CD4-positive, alpha-beta T cell treated with Interleukin-15 for 4 hours (primary cell): Measurements from ENCODE around the gene PRSS8.

Experiments
- DNase-seq: peaks from one replicate; pipeline ENCODE4 v3.0.0-alpha.2; 2020; ENCODE audit warnings: low spot score

PRSS8 gene

DNA sequence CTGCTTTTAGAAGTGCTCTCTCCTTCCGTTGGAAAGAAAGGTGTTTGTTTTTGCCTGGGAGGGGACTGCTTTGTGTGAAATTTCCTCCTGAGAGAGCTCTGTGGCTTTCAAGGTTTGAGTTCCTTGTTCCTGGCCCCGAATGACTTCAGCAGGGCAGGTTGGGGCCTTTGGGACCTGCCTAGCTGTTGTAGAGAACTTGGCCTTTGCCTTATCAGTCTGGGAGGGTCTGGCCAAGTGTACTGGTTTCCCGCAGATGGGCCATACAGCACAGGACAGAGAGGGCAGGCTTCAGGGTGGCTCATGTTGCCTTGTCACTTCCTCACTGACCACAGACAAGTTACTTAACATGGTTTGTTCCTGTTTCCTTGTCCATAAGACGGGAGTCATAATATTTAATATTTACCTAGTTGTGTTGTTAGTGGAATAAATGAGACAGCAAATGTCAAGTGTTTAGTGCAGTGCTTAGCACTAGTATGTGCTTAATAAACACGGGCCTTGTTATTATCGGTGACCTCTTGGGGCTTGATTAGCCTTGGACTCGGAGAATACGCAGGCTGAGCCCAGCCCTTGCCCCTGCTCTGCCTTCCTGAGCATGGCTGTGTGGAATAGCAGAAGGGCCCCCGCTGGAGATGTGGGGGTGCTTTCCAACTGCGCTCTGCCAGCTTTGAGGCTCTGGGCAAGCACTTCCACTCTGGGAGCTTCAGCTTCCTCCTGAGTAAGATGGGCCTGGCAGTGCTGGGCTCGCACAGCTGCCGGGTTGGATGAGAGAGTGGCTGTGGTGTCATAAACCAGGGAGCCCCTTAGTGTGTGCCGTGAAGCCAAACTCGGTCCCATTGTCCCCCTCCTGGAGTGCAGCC lies 6.6 kb downstream of the PRSS8 start:
- DNase-seq: no peak

DNA sequence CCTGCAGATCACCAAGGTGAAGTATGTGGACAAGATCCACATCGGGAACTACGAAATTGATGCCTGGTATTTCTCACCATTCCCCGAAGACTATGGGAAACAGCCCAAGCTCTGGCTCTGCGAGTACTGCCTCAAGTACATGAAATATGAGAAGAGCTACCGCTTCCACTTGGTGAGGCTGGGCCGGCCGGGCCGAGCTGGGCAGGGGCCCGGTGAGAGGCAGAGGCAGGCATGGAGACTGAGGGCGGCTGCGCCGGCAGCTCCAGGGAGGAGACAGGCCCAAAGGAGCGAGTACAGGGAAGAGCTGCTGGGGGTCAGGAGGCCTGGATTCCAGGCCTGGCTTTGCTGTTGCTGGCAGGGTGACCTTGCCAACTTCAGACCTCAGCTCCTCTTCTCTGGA lies 8.3 kb downstream of the PRSS8 start:
- DNase-seq: no peak

DNA sequence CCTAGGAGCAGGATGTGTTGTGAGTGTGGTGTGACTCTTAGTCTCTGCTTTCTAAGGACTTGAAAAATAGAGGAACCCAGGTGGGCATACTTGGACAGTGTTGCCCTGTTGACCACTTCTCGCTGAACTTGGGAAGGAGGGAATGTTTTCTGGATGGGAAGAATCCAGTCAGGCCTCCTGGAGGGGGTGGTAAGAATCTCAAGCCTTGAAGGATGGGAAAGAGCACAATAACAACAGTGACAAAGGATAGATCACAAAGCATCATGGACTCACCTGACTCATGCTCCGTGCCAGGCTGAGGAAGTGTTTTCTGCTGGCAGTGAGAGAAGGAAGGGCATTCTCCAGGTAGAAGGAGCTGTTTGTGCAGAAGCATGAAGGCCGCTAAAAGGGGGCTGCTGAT lies 9.7 kb downstream of the PRSS8 start:
- no peak for DNase-seq

DNA sequence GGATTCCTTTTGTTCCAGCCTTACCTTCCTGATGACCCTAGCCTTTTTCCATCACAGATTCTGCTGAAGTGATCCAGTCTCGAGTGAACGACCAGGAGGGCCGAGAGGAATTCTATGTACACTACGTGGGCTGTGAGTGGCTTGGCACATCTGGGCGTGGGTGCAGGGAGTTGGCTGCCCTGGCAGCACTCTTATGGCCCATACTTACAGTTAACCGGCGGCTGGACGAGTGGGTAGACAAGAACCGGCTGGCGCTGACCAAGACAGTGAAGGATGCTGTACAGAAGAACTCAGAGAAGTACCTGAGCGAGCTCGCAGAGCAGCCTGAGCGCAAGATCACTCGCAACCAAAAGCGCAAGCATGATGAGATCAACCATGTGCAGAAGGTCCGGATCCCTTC lies 15.4 kb downstream of the PRSS8 start:
- DNase-seq: no peak

DNA sequence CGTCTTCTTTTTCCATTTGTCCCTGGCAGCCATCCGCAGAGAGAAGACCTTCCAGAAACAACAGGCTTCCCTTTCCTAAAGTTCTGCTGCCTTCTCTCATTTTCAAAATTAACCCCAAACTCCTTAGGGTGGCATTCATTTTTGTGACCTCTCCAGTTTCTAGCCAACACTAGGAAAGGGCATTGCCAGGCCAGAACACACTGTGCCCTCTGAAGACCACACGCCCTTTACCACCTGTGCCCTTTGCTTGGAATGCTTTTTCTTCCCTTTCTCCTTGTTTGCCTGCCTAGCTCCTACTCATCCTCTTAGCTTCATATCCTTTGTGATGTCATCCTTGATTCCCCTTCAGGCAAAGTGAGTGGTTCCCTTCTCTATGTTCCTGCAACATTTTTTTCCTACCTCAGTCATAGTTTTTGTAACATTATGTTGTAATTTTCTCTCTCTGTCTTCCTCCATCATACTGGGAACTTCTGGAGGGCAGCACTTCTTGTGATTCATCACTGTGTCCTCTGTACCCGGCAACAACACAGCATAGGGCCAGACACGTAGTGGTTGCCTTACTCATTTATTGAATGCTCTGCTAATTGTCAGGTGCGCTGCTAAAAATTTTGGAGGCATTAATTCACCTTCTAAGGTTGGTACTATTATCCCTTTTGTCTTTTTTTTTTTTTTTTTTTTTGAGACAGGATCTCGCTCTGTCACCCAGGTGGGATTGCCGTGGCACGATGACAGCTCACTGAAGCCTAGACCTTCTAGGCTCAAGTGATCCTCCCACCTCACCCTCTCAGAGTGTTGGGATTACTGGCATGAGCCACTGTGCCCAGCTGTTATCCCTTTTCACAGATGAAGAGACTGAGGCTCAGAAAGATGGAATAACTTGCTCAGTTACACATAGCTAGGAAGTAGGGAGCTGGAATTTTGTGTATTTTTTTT lies 17.0 kb downstream of the PRSS8 start:
- no peak for DNase-seq

DNA sequence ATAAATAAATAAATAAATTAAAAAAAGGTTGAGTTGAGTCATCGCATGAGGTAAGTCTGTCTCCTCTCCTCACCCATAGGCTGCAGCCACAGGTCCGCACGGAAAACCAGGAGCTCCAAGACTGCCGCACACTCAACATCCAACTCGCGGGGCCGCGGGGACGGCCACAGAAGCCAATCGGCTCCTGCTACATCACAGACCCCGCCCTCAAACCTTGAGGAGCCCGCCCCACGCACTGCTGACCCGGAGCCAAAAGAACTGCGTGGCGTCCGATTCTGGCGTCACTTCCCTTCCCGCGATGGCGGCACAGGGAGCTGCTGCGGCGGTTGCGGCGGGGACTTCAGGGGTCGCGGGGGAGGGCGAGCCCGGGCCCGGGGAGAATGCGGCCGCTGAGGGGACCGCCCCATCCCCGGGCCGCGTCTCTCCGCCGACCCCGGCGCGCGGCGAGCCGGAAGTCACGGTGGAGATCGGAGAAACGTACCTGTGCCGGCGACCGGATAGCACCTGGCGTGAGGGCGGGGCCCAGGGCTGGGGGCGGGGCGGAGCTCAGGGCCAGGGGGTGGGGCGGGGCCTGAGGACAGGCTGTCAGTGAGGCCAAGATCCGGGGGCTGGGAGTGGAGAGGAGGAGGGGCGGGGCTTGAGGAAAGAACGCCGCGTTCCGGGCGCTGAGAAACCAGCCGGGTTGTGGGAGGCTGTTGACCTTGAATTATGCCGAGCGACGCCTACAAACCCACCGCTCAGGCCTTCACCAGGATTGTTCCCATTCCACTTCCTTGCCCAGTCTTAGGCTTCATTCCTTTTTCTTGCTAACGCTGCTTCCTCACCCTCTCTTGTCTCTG lies 17.9 kb downstream of the PRSS8 start, which contains the start of gene KAT8:
KAT8 (plus strand) TSS at position 281 of the 839 bp plus-strand sequence; CDS start at position 299, 18 bp downstream.
- DNase-seq: peak; percentile 96

DNA sequence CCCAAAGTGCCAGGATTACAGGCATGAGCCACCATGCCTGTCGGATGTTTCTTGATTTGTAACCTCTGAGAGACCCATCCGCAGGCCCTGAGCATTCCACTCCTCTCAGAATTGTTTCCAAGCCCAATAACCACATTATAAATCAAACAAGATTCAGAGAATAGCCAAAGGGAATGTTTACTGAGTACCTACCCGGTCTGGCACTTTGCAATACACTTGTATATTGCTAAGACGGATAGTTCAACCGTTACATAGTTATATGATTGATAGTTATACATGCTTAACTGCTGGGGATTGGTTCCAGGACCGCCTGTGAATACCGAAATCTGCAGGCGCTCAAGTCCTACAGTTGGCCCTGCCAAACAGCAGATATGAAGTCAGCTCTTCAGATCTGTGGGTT lies 21.1 kb downstream of the PRSS8 start:
- DNase-seq: no peak

DNA sequence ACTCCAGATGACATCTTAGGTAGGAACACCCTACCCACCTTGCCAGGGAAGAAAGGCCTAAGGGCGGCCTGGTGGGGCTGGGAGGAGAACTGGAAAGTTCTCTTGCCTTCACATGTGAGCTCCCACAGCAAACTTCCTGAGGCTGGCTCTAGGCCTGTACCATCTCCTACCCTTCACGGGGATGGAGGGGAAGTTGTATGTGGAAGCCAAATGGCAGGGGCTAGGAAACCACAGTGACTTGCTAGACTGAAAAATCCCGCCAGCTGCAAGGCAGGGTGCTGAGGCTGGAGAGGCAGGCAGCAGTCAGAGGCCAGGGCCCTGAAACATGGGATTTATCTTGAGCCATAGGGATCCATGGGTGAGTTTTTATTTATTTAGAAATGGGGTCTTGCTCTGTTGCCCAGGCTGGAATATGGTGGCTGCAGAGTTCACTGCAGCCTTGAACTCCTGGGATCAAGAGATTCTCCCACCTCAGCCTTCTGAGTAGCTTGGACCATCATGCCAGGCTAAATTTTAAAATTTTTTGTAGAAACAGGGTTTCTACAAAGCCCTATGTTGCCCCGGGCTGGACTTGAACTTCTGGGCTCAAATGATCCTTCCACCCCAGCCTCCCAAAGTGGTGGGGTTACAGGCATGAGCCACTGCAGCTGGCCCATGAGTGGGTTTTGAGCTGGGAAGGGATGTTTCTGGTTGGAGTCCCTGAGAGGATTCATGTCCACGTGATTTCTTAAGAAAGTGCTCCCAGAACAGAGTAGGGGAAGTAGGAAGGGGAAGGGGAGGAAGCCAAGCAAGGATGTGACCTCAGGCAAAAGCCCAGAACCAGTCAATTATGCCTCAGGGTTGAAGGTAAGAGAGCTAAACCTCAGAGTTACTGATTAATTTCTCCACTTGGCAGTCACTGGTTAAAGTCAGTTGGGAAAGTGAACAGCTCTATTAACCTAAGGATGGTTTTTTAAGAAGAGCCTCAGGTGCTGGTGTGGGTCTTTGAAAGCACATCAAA lies 22.1 kb downstream of the PRSS8 start:
- no peak for DNase-seq

DNA sequence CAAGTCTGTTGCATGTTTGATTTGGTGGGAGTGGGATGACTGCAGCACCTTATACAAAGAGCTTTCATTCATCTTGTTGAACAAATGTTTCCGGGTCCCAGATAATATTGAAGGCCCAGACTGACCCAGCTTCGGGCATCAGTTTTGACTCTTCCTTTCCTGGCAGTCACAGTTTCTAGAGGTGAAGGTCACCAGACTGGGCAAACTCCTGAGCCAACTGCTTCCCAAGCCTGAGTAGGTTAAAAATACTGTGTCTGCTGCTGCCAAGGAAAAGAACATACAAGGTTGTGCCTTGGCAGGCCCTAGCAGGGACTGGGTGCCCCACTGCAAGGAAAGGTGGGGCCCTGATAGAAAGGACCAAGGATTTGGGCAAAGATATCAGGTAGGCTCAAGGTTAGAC lies 22.8 kb downstream of the PRSS8 start:
- DNase-seq: no peak

DNA sequence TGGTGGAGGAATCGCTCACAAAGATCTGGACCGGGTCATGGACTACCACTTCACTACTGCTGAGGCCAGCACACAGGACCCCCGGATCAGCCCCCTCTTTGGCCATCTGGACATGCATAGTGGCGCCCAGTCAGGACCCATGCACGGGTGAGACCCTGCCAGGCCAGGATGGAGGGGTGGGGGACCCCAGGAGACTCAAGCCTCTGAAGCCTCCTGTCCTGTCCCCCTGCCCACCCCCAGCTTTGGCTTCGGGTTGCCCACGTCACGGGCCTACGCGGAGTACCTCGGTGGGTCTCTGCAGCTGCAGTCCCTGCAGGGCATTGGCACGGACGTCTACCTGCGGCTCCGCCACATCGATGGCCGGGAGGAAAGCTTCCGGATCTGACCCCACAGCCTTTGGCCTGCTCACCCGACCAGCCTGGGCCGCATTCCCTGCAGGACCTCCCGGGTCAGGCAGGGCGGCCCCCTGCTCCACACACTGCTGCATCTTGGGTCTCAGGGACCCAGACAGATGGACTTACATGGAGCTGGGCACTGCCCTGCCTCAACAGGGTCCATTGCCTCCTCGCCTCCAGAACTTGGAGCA lies 23.6 kb downstream of the PRSS8 start:
- DNase-seq: no peak

DNA sequence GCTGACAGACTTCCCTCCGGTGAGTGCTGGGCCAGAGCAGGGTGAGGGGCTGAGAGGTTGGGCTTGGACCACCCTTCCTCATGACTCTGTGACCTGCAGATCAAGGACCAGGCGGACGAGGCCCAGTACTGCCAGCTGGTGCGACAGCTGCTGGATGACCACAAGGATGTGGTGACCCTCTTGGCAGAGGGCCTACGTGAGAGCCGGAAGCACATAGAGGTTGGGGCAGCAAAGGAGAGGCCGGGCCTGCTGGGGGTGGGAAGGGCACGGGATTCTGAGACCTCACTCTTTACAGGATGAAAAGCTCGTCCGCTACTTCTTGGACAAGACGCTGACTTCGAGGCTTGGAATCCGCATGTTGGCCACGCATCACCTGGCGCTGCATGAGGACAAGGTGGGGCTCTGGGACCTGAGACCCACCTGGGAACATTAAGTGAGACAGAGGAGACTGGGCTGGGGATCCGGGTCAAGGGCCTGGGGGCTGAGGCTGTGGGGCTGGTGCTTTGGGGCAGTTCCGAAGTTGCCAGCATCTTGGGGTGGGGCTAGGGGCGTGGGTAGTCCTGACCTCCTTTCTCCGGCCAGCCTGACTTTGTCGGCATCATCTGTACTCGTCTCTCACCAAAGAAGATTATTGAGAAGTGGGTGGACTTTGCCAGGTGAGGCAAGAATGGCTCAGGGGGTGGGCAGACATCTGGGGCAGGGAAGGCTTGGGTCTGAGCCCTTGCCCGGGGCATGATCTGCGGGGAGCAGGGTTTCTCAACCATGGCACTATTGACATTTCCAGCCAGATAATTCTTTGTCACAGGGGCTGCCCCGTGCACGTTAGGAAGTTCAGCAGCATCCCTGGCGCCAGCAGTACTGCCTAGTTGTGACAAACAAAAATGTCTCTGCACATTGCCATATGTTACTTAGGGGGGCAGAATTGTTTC lies 25.2 kb downstream of the PRSS8 start:
- no peak for DNase-seq

DNA sequence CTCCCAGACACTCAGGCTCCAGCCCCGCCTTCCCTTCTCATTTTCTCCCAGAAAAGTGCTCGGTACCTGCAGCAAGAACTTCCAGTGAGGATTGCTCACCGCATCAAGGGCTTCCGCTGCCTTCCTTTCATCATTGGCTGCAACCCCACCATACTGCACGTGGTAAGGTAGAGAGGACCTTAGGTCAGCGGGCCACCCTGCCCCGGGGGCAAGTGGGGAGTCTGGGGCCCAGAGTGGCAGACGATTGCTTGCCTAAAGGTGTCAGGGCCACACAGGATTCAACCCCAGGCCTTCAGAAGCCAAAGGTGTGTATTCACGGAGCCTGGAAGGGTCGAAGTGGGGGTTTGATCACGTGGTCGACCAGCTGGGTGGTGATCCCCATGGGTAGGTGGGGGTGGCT lies 25.9 kb downstream of the PRSS8 start:
- no peak for DNase-seq

DNA sequence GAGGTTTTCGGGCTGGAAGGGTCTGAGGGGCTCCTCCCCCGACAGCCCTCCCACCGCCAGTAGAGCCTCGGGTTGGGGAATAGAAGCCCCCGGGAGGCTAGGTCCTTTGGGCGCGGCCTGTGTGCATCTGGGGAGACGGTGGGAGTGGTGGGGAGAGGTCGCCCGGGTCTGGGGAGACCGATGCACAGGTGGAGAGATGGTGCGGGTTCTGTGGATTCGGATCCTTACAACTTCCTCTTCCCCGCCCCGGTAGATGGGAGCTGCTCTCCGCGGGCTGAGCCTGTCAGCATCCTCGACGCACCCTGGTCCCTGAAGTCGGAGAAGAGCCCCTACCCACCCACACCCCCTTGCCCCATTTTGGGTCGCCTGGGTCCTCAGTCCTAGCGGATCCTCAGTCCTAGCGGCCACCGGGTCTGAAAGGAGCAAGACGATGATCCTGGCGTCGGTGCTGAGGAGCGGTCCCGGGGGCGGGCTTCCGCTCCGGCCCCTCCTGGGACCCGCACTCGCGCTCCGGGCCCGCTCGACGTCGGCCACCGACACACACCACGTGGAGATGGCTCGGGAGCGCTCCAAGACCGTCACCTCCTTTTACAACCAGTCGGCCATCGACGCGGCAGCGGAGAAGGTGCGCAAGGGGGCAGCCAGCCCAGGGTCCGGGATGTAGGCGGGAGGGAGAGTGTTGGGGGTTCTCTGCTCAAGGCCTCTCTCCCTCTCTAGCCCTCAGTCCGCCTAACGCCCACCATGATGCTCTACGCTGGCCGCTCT lies 26.6 kb downstream of the PRSS8 start:
- no peak for DNase-seq

DNA sequence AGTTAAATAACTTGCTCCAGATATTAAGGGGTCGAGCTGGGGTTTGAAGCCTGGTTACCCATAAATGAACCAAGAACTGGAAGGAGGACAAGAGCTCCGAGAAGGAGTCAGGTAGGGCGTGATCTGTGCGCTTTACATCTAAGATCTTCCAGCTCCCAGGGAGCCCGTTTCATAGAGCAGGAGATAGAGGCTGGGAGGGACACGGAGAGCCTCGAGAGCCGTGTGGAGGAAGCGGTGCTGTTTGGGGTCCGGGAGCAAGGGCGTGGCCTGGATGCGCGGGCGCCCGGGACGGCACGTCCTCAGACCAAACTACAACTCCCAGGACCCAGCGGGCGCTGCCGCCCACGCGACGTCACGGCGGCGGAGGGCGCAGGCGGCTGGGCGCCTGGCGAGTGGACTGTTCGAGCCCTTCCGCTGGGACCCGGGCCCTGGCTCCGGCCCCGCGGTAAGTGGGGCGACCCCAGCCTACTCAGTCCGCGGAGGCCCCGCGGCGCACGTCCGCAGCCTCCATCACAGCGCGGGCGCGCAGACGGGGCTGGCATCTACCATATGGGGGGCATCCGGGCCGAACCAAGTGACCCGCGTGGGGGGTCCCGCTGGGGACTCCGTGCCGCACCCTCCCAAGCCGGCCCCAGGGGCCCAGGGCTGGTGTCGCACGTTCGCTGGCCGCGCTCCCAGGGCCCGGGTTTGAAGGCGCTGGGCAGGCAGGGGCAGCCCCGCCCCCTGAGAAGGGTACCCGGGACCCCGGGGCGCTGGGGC lies 27.3 kb downstream of the PRSS8 start, which contains the start of gene BCKDK:
BCKDK (plus strand) TSS at position 352 of the 759 bp plus-strand sequence. CDS start 838 bp downstream, outside the sequence.
- peak; percentile 54 for DNase-seq

DNA sequence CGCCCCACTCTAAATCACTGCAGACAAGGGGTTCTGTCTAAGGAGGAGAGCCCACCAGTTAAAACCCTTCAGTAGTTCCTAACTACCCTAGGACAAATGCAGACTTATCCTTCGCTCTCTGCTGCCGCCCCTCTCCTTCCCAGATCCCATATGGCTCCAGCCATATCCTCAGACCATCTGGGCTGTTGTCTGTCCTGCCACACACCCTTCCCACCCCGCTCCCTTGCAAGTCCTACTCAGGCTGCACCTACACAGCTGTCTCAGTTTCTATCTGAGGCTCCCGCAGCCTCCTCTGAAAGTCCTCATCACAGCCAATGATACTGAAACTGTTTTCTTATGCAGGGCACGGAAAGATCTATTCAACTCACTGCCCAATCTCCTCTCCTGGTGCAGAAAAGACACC lies 28.1 kb downstream of the PRSS8 start:
- no peak for DNase-seq

DNA sequence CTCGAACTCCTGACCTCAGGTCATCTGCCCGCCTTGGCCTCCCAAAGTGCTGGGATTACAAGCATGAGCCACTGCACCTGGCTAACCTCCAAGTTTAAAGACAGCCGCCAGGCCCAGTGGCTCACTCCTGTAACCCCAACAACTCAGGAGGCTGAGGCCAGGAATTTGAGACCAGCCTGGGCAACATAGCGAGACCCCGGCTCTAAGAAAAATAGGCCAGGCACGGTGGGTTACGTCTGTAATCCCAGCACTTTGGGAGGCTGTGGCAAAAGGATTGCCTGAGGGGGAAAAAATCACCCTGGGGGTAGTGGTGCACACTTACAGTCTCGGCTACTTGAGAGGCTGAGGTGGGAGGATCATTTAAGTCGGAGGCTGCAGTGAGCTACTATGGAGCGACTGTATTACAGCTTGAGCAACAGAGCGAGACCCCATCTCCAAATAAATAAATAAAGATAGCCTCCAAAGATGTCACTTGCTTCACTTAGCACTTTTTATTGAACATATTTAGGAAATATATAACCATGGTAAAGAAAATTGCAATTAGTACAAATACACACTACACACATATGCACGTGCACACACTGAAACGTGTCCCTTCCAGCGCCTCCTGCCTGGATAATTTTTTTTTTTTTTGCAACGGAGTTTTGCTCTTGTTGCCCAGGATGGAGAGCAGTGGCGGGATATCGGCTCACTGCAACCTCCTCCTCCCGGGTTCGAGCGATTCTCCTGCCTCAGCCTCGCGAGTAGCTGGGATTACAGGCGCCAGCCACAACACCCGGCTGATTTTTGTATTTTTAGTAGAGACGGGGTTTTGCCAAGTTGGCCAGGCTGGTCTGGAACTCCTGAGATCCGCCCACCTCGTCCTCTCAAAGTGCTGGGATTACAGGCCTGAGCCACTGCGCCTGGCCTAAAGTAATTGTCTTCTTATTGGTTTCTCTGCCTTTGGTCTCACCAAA lies 28.7 kb downstream of the PRSS8 start:
- DNase-seq: no peak
